ENCODE data around the gene SLC10A7.

SLC10A7 gene

GRCh38 chr4:146246381-146246780 lies 275.4 kb downstream of the SLC10A7 start:
- DNase-seq, result no peak
- Histone ChIP-seq H3K4me1 (peaks cover 0 to 45% (median 23%) of the 10 kb centered on the region in 4 donors), H3K27ac (no peak overlapping the region)

GRCh38 chr4:146245850-146246249 lies 275.9 kb downstream of the SLC10A7 start:
- Histone ChIP-seq H3K4me1 (peaks cover 0 to 50% (median 25%) of the 10 kb centered on the region in 4 donors), H3K27ac (peak overlapping the region in 1 of 2 donors; percentile 29), H3K9me3 (no peaks in the 10 kb centered on the region), H3K4me3 (no peak overlapping the region), H3K36me3 (no peaks in the 10 kb centered on the region), H3K27me3 (no peaks in the 10 kb centered on the region)
- DNase-seq, result no peak
- TF ChIP-seq, protein P1, sequence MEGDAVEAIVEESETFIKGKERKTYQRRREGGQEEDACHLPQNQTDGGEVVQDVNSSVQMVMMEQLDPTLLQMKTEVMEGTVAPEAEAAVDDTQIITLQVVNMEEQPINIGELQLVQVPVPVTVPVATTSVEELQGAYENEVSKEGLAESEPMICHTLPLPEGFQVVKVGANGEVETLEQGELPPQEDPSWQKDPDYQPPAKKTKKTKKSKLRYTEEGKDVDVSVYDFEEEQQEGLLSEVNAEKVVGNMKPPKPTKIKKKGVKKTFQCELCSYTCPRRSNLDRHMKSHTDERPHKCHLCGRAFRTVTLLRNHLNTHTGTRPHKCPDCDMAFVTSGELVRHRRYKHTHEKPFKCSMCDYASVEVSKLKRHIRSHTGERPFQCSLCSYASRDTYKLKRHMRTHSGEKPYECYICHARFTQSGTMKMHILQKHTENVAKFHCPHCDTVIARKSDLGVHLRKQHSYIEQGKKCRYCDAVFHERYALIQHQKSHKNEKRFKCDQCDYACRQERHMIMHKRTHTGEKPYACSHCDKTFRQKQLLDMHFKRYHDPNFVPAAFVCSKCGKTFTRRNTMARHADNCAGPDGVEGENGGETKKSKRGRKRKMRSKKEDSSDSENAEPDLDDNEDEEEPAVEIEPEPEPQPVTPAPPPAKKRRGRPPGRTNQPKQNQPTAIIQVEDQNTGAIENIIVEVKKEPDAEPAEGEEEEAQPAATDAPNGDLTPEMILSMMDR (IDR thresholded peaks at IDR 0.05), result no peak
- intact Hi-C loops (cut with DNase I; ENCODE audit: low total_unique reads), result no loop called here

More at GRCh38 chr4:146246381-146246780, 275.4 kb downstream of the SLC10A7 start:
- TF ChIP-seq, protein P1 (IDR thresholded peaks at IDR 0.05), result no peak
- no peaks in the 10 kb centered on the region for H3K27me3 ChIP-seq
- H3K4me3 ChIP-seq, result no peak overlapping the region
- no peaks in the 10 kb centered on the region for H3K9me3 ChIP-seq
- intact Hi-C loops (cut with DNase I; ENCODE audit: low total_unique reads), result no loop called here
- no peaks in the 10 kb centered on the region for H3K36me3 ChIP-seq

DNA sequence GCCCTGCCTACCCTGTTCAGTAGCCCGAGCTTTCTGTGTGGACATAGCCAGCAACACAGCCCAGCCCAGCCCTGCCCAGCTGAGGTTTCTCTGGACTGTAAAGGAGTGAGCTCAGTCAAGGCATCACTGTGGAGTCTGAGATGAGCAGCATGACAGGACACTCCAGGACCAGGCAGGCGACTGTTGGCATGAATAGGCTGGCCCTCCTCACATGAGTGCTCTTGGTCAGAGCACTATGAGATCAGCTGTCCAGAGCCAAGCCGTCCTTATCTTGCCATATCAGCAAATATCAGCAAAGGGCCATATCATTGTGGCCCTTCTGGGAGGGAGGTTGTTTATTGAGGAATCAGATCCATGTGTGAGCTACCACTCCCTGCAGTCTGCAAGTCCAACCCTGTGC lies 276.5 kb downstream of the SLC10A7 start:
- Histone ChIP-seq H3K4me3 (no peak overlapping the region), H3K9me3 (no peaks in the 10 kb centered on the region), H3K4me1 (peaks cover 0 to 50% (median 25%) of the 10 kb centered on the region in 4 donors), H3K27me3 (no peaks in the 10 kb centered on the region), H3K36me3 (no peaks in the 10 kb centered on the region), H3K27ac (peak overlapping the region in 1 of 2 donors; percentile 29)
- intact Hi-C loops (cut with DNase I; ENCODE audit: low total_unique reads), result no loop called here
- DNase-seq, result no peak
- TF ChIP-seq, protein P1 (IDR thresholded peaks at IDR 0.05), result no peak

GRCh38 chr4:146244496-146244895 lies 277.2 kb downstream of the SLC10A7 start:
- Histone ChIP-seq H3K4me1 (peaks cover 0 to 50% (median 25%) of the 10 kb centered on the region in 4 donors), H3K36me3 (no peaks in the 10 kb centered on the region), H3K27ac (no peak overlapping the region), H3K9me3 (no peaks in the 10 kb centered on the region), H3K4me3 (no peak overlapping the region), H3K27me3 (no peaks in the 10 kb centered on the region)
- intact Hi-C loops (cut with DNase I; ENCODE audit: low total_unique reads), result no loop called here
- TF ChIP-seq, protein P1 (IDR thresholded peaks at IDR 0.05), result no peak
- DNase-seq, result no peak

DNA sequence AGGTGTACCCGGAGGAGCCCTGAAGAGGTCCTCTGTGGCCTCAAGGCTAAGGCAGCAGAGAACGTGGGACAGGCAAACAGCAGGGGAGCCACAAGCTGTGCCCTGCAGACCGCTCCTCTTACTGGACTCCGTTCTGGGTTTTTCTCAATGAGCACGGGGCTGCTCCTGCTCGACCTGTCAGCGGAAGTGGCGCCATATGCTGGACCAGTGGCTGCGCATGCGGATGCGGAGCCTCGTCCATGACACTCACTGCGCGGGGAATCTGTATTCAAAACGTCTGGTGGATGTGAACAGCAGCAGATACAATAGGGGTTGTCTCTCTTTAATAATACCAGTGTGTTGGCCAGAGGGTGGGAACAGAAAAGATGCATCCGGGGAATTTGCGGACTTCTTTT lies 277.9 kb downstream of the SLC10A7 start:
- no peak overlapping the region for H3K27ac ChIP-seq
- H3K4me1 ChIP-seq, result peaks cover 0 to 50% (median 25%) of the 10 kb centered on the region in 4 donors
- intact Hi-C loops (cut with DNase I; ENCODE audit: low total_unique reads), result no loop called here
- no peak overlapping the region for H3K4me3 ChIP-seq
- H3K27me3 ChIP-seq, result no peaks in the 10 kb centered on the region
- DNase-seq, result no peak
- TF ChIP-seq, protein P1 (IDR thresholded peaks at IDR 0.05), result no peak
- H3K9me3 ChIP-seq, result no peaks in the 10 kb centered on the region
- H3K36me3 ChIP-seq, result no peaks in the 10 kb centered on the region
